ENCODE measurements around the gene PNPLA8. TPM values are rescaled to one million over a fixed set of nuclear protein-coding genes. Genes with fewer than 3 reads are reported as not detected.
"Not testable (repeated sequence)": the region's sequence is repeated elsewhere in the genome, so short reads cannot be mapped to it uniquely, and the experiment has no call there.

PNPLA8 gene
- total RNA-seq, 1 donor from 2014 or later, result 18.0 TPM

GRCh38 chr7:108480311-108480710 is 45.6 kb downstream of the PNPLA8 start:
- no peak for DNase-seq (ENCODE audit: low spot score in 2 of 2, unreplicated experiment in 2 of 2)
- Mint-ChIP-seq H3K27me3 (ENCODE audit: low read depth) (no peaks in the 10 kb centered on the region), H3K4me1 (no peaks in the 10 kb centered on the region), H3K36me3 (peaks cover 24% of the 10 kb centered on the region), H3K27ac (no peak overlapping the region), H3K9me3 (no peaks in the 10 kb centered on the region), H3K4me3 (no peak overlapping the region)
- no peak for TF ChIP-seq CTCF (IDR thresholded peaks at IDR 0.05; ENCODE audit: unreplicated experiment)

GRCh38 chr7:108479751-108480150 is 46.2 kb downstream of the PNPLA8 start:
- H3K27me3 Mint-ChIP-seq (ENCODE audit: low read depth), result no peaks in the 10 kb centered on the region
- H3K27ac Mint-ChIP-seq, result no peak overlapping the region

GRCh38 chr7:108479118-108479517 is 46.8 kb downstream of the PNPLA8 start:
- Mint-ChIP-seq H3K27me3 (ENCODE audit: low read depth) (no peaks in the 10 kb centered on the region), H3K4me1 (no peaks in the 10 kb centered on the region), H3K4me3 (no peak overlapping the region), H3K36me3 (peaks cover 22% of the 10 kb centered on the region), H3K27ac (no peak overlapping the region), H3K9me3 (no peaks in the 10 kb centered on the region)
- DNase-seq (ENCODE audit: low spot score in 2 of 2, unreplicated experiment in 2 of 2), result no peak
- no peak for TF ChIP-seq CTCF (IDR thresholded peaks at IDR 0.05; ENCODE audit: unreplicated experiment)

More at GRCh38 chr7:108479751-108480150, 46.2 kb downstream of the PNPLA8 start:
- no peak for DNase-seq (ENCODE audit: low spot score in 2 of 2, unreplicated experiment in 2 of 2)
- TF ChIP-seq CTCF (IDR thresholded peaks at IDR 0.05; ENCODE audit: unreplicated experiment), result no peak
- Mint-ChIP-seq H3K9me3 (no peaks in the 10 kb centered on the region), H3K4me3 (no peak overlapping the region), H3K36me3 (peaks cover 24% of the 10 kb centered on the region), H3K4me1 (no peaks in the 10 kb centered on the region)

GRCh38 chr7:108468246-108468645 is 57.7 kb downstream of the PNPLA8 start:
- no peak overlapping the region for H3K27ac Mint-ChIP-seq
- no peaks in the 10 kb centered on the region for H3K9me3 Mint-ChIP-seq
- H3K4me1 Mint-ChIP-seq, result peaks cover 4% of the 10 kb centered on the region
- no peak for TF ChIP-seq CTCF (IDR thresholded peaks at IDR 0.05; ENCODE audit: unreplicated experiment)
- no peak for DNase-seq (ENCODE audit: low spot score in 2 of 2, unreplicated experiment in 2 of 2)
- peaks cover 10% of the 10 kb centered on the region for H3K27me3 Mint-ChIP-seq (ENCODE audit: low read depth)
- no peak overlapping the region for H3K4me3 Mint-ChIP-seq
- peaks cover 2% of the 10 kb centered on the region for H3K36me3 Mint-ChIP-seq

GRCh38 chr7:108467391-108467790 is 58.5 kb downstream of the PNPLA8 start:
- no peak for TF ChIP-seq CTCF (IDR thresholded peaks at IDR 0.05; ENCODE audit: unreplicated experiment)
- Mint-ChIP-seq H3K9me3 (no peaks in the 10 kb centered on the region), H3K4me1 (peaks cover 4% of the 10 kb centered on the region), H3K27me3 (ENCODE audit: low read depth) (peaks cover 10% of the 10 kb centered on the region), H3K27ac (no peak overlapping the region), H3K4me3 (no peak overlapping the region), H3K36me3 (peaks cover 1% of the 10 kb centered on the region)
- DNase-seq (ENCODE audit: low spot score in 2 of 2, unreplicated experiment in 2 of 2), result no peak

GRCh38 chr7:108466322-108466721 is 59.6 kb downstream of the PNPLA8 start:
- not testable (repeated sequence) for H3K9me3 Mint-ChIP-seq; H3K4me1 Mint-ChIP-seq; DNase-seq (ENCODE audit: low spot score in 2 of 2, unreplicated experiment in 2 of 2); H3K27ac Mint-ChIP-seq; H3K4me3 Mint-ChIP-seq; H3K36me3 Mint-ChIP-seq
- H3K27me3 Mint-ChIP-seq (ENCODE audit: low read depth), result peaks cover 15% of the 10 kb centered on the region
